ENCODE measurements around the gene CADM4. TPM values are rescaled to one million over a fixed set of nuclear protein-coding genes. Genes with fewer than 3 reads are reported as not detected.
"Not testable (repeated sequence)": the region's sequence is repeated elsewhere in the genome, so short reads cannot be mapped to it uniquely, and the experiment has no call there.

CADM4 gene
- total RNA-seq, 2 donors from 2014 or later = 2.3 to 5.8 TPM

- no peak overlapping the region for H3K27ac ChIP-seq
- H3K9ac ChIP-seq (ENCODE audit: low read depth in 2 of 2, low read length in 2 of 2) = peak overlapping the region in 1 of 2 donors; percentile 12
- no peak for DNase-seq
- H3K4me1 ChIP-seq = no peaks in the 10 kb centered on the region
- H3K27me3 ChIP-seq = no peaks in the 10 kb centered on the region
- no peaks in the 10 kb centered on the region for H3K36me3 ChIP-seq
- no peak overlapping the region for H3K4me3 ChIP-seq
- TF ChIP-seq CTCF (IDR thresholded peaks at IDR 0.05) = no peak
- intact Hi-C loops (cut with DNase I) = no loop called here
- no peaks in the 10 kb centered on the region for H3K9me3 ChIP-seq
Observed at GRCh38 chr19:43638214-43638994, 1.2 kb downstream of the CADM4 start.

- Histone ChIP-seq H3K4me1 (no peaks in the 10 kb centered on the region), H3K36me3 (no peaks in the 10 kb centered on the region), H3K27me3 (no peaks in the 10 kb centered on the region), H3K9ac (ENCODE audit: low read depth in 2 of 2, low read length in 2 of 2) (peak overlapping the region in 1 of 2 donors; percentile 2), H3K9me3 (no peaks in the 10 kb centered on the region), H3K27ac (no peak overlapping the region), H3K4me3 (no peak overlapping the region)
- intact Hi-C loops (cut with DNase I) = no loop called here
- no peak for DNase-seq
- TF ChIP-seq CTCF (IDR thresholded peaks at IDR 0.05) = no peak
Observed at GRCh38 chr19:43636121-43636683, 3.4 kb downstream of the CADM4 start.

- H3K27ac ChIP-seq; H3K36me3 ChIP-seq; H3K9ac ChIP-seq (ENCODE audit: low read depth in 2 of 2, low read length in 2 of 2); H3K4me1 ChIP-seq; intact Hi-C loops (cut with DNase I); H3K27me3 ChIP-seq; H3K4me3 ChIP-seq; DNase-seq; H3K9me3 ChIP-seq: not testable (repeated sequence)
Observed at GRCh38 chr19:43635561-43635940, 4.1 kb downstream of the CADM4 start.

- H3K4me1 ChIP-seq = no peaks in the 10 kb centered on the region
- no peak for DNase-seq
- no peak overlapping the region for H3K4me3 ChIP-seq
- H3K9ac ChIP-seq (ENCODE audit: low read depth in 2 of 2, low read length in 2 of 2) = no peak overlapping the region
- no peak for TF ChIP-seq CTCF (IDR thresholded peaks at IDR 0.05)
- H3K9me3 ChIP-seq = no peaks in the 10 kb centered on the region
- no peaks in the 10 kb centered on the region for H3K27me3 ChIP-seq
- H3K36me3 ChIP-seq = no peaks in the 10 kb centered on the region
- H3K27ac ChIP-seq = no peak overlapping the region
- intact Hi-C loops (cut with DNase I) = no loop called here
Observed at GRCh38 chr19:43634872-43635560, 4.6 kb downstream of the CADM4 start.

- H3K4me3 ChIP-seq = no peak overlapping the region
- no peak for TF ChIP-seq CTCF (IDR thresholded peaks at IDR 0.05)
- H3K36me3 ChIP-seq = no peaks in the 10 kb centered on the region
- no peak overlapping the region for H3K27ac ChIP-seq
- no peaks in the 10 kb centered on the region for H3K9me3 ChIP-seq
- no peaks in the 10 kb centered on the region for H3K27me3 ChIP-seq
- DNase-seq = no peak
- intact Hi-C loops (cut with DNase I) = no loop called here
- H3K9ac ChIP-seq (ENCODE audit: low read depth in 2 of 2, low read length in 2 of 2) = no peak overlapping the region
- H3K4me1 ChIP-seq = no peaks in the 10 kb centered on the region
Observed at GRCh38 chr19:43634506-43634871, 5.2 kb downstream of the CADM4 start.

- no peaks in the 10 kb centered on the region for H3K36me3 ChIP-seq
- intact Hi-C loops (cut with DNase I) = no loop called here
- no peaks in the 10 kb centered on the region for H3K9me3 ChIP-seq
- TF ChIP-seq CTCF (IDR thresholded peaks at IDR 0.05) = no peak
- H3K4me3 ChIP-seq = no peak overlapping the region
- H3K27ac ChIP-seq = no peak overlapping the region
- DNase-seq = no peak
- no peak overlapping the region for H3K9ac ChIP-seq (ENCODE audit: low read depth in 2 of 2, low read length in 2 of 2)
- H3K27me3 ChIP-seq = no peaks in the 10 kb centered on the region
- H3K4me1 ChIP-seq = no peaks in the 10 kb centered on the region
Observed at GRCh38 chr19:43634068-43634467, 5.6 kb downstream of the CADM4 start.
